Astrocyte (in vitro differentiated cells and primary cell): ENCODE measurements around the gene TLE7.

Source experiments
- EZH2 ChIP-seq: IDR thresholded peaks from 2 replicates; pipeline ENCODE4 v1.6.1; 2012; ENCODE audit warnings: mild to moderate bottlenecking, low read length, inconsistent platforms; ENCODE audit not compliant: insufficient read depth
- TF ChIP-seq, protein P1 (sequence below): IDR thresholded peaks from 2 replicates; pipeline ENCODE4 v1.5.1; 2011; ENCODE audit warnings: low read depth, mild to moderate bottlenecking, inconsistent platforms, low read length, moderate library complexity; ENCODE audit not compliant: insufficient read depth

DNA sequence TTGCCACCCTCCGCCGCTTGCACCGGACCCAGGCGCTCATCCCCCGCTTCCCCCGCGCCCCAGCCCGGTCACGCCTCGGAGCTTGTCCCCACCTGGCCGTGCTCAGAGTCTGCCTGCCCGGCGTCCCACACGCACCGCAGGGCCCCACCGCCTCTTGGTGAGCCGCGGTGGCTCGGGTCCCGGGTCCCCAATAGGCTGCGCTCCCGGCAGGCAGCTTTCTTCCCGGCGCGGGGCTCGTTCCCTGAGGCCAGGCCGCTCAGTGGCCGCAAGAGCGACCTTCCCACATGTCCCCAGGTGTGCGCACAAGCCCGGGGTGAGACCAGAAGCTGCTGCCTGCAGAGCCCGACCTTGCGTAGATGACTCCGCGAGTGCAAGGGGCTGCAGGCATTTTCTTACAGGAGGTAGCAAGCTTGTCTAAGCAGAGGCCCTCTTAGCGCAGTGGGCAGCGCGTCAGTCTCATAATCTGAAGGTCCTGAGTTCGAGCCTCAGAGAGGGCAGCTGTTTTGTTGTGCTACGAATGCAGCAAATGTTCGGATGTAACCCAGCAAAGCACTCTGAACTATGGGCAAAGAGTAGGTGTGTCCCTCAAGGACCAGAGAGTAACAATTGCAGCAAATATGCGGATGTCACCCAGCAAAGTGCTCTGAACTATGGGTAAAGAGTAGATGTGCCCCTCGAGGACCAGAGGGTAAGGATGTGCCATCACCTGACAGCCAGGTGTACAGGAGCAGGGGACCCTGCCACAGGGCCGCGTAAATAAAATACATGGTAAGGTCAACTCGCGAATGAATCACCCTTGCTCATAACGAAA lies 15.6 kb downstream of the TLE7 start:
- TF ChIP-seq, protein P1, sequence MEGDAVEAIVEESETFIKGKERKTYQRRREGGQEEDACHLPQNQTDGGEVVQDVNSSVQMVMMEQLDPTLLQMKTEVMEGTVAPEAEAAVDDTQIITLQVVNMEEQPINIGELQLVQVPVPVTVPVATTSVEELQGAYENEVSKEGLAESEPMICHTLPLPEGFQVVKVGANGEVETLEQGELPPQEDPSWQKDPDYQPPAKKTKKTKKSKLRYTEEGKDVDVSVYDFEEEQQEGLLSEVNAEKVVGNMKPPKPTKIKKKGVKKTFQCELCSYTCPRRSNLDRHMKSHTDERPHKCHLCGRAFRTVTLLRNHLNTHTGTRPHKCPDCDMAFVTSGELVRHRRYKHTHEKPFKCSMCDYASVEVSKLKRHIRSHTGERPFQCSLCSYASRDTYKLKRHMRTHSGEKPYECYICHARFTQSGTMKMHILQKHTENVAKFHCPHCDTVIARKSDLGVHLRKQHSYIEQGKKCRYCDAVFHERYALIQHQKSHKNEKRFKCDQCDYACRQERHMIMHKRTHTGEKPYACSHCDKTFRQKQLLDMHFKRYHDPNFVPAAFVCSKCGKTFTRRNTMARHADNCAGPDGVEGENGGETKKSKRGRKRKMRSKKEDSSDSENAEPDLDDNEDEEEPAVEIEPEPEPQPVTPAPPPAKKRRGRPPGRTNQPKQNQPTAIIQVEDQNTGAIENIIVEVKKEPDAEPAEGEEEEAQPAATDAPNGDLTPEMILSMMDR, result no peak
- no peak for TF ChIP-seq EZH2
